ENCODE data around the gene RNF212B.

DNA sequence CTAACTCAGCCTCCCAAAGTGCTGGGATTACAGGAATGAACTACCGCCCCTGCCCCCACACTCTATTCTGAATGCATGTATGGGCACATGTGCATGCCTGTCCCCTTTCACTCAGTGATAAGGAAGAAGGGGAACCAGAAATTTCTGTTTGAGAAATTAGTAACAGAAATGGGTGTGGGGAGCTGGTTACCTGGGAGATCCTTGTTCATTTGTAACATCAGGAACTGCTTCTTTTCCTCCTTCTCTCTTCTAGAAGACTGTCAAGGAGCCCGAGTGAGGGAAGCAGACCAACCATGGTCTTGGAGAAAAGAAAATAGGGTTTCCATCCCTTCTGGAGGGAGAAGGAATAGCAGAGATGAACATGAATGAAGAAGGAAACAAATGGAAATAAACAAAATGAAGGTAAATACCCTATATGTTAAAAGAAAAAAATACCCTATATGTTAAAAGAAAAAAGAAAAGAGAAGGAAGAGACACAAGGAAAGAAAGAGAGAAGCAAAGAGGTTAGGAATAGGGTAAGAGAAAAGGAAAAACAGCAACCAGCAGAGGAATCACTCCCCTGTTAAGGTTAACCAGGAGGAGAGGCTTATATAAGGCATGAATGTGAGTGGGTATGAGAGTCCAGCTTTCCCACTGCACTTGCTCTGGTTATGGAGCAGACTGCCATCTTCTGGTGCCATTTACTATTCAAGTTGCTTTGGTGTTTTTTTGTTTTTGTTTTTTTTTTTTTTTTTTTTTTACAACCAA, 61.6 kb downstream of the RNF212B start:
- TF ChIP-seq, protein P1, sequence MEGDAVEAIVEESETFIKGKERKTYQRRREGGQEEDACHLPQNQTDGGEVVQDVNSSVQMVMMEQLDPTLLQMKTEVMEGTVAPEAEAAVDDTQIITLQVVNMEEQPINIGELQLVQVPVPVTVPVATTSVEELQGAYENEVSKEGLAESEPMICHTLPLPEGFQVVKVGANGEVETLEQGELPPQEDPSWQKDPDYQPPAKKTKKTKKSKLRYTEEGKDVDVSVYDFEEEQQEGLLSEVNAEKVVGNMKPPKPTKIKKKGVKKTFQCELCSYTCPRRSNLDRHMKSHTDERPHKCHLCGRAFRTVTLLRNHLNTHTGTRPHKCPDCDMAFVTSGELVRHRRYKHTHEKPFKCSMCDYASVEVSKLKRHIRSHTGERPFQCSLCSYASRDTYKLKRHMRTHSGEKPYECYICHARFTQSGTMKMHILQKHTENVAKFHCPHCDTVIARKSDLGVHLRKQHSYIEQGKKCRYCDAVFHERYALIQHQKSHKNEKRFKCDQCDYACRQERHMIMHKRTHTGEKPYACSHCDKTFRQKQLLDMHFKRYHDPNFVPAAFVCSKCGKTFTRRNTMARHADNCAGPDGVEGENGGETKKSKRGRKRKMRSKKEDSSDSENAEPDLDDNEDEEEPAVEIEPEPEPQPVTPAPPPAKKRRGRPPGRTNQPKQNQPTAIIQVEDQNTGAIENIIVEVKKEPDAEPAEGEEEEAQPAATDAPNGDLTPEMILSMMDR (IDR thresholded peaks at IDR 0.05), result peak in 3 of 6 experiments; percentile 20 to 36 (median 25)
- TF ChIP-seq POLR2A (IDR thresholded peaks at IDR 0.05), result no peak

All from adrenal gland (tissue), 5 donors.